Peyer's patch (tissue), 4 donors: ENCODE results near the gene PRM3. TPM values are rescaled to one million over a fixed set of nuclear protein-coding genes. Genes with fewer than 3 reads are reported as not detected.

Source experiments
- DNase-seq, 3 donors: peaks; one replicate each; pipeline ENCODE4 v3.0.0-alpha.2; 2017 to 2019
- H3K27ac ChIP-seq, 4 donors: fragments of 200-600 bp; sonication (generic); one replicate each; pipeline ENCODE4 v1.5.1; 2016 to 2019
- H3K27me3 ChIP-seq, 2 donors: fragments of 200-600 bp; sonication (generic); one replicate each; pipeline ENCODE4 v1.5.1; 2019
- H3K36me3 ChIP-seq, 3 donors: fragments of 200-600 bp; sonication (generic); one replicate each; pipeline ENCODE4 v1.5.1; 2016 to 2019
- H3K4me1 ChIP-seq, 4 donors: fragments of 200-600 bp; sonication (generic); one replicate each; pipeline ENCODE4 v1.5.1; 2016 to 2019
- H3K4me3 ChIP-seq, 4 donors: fragments of 200-600 bp; sonication (generic); 1 replicate in 3 of 4; 2 replicates in 1 of 4; pipeline ENCODE4 v1.5.1; 2016 to 2019; ENCODE audit warnings: mild to moderate bottlenecking in 1 of 4
- H3K9me3 ChIP-seq, 4 donors: fragments of 200-600 bp; sonication (generic); one replicate each; pipeline ENCODE4 v1.5.1; 2016 to 2019; ENCODE audit warnings: mild to moderate bottlenecking in 1 of 4
- CTCF ChIP-seq, 6 experiments: fragments of 450-650 bp in 4 of 6; fragments of 200-600 bp in 2 of 6; sonication (generic) in 1 of 6; IDR thresholded peaks; one replicate each; pipeline ENCODE4 v1.5.1; 2017 to 2019; ENCODE audit warnings: antibody characterized with exemption in 6 of 6, mild to moderate bottlenecking in 3 of 6, moderate library complexity in 1 of 6
- POLR2A ChIP-seq, 2 donors: fragments of 450-650 bp; IDR thresholded peaks; one replicate each; pipeline ENCODE4 v1.5.1; 2017; ENCODE audit warnings: antibody characterized with exemption in 2 of 2, mild to moderate bottlenecking in 2 of 2, moderate library complexity in 2 of 2
- total RNA-seq, 4 donors: library from RNA; depleted of rRNA; stranded (reverse); fragments of >200 nt; gene quantifications; one replicate each; pipeline ENCODE4 v1.1.0, GENCODE V29; 2016

PRM3 gene
- total RNA-seq, 4 donors from 2014 or later: not detected

DNA sequence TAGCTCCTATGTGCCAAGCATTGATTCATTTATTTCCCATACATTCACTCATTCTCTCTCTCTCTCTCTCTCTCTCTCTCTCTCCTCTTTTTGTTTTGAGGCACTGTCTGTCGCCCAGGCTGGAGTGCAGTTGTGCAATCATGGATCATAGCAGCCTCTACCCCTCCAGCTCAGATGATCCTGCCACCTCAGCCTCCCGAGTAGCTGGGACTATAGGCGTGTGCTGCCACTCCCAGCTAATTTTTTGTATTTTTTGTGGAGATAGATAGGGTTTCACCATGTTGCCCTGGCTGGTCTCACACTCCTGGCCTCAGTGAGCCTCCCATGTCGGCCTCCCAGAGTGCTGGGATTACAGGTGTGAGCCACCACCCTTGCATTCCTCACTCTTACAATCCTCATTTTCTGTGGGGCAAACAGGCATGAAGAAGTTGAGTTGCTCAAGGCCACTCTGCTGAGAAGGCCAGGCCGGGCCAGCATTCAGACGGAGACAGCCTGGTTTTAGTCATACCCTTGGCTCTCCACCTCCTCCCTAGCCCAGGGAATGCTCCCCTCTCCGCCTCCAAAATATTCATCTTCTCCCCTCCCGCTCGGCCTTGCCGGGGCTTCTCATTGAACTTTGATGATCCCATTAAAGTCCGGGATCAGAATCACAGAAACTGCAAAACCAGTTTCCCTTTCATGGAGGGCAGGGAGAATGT lies 3.6 kb upstream of the PRM3 start:
- no peaks in the 10 kb centered on the region for H3K9me3 ChIP-seq
- TF ChIP-seq CTCF (IDR thresholded peaks at IDR 0.05): no peak
- TF ChIP-seq POLR2A (IDR thresholded peaks at IDR 0.05): no peak
- H3K4me3 ChIP-seq: no peak overlapping the region
- no peaks in the 10 kb centered on the region for H3K4me1 ChIP-seq
- no peaks in the 10 kb centered on the region for H3K36me3 ChIP-seq
- no peaks in the 10 kb centered on the region for H3K27me3 ChIP-seq
- DNase-seq: no peak
- H3K27ac ChIP-seq: no peak overlapping the region

DNA sequence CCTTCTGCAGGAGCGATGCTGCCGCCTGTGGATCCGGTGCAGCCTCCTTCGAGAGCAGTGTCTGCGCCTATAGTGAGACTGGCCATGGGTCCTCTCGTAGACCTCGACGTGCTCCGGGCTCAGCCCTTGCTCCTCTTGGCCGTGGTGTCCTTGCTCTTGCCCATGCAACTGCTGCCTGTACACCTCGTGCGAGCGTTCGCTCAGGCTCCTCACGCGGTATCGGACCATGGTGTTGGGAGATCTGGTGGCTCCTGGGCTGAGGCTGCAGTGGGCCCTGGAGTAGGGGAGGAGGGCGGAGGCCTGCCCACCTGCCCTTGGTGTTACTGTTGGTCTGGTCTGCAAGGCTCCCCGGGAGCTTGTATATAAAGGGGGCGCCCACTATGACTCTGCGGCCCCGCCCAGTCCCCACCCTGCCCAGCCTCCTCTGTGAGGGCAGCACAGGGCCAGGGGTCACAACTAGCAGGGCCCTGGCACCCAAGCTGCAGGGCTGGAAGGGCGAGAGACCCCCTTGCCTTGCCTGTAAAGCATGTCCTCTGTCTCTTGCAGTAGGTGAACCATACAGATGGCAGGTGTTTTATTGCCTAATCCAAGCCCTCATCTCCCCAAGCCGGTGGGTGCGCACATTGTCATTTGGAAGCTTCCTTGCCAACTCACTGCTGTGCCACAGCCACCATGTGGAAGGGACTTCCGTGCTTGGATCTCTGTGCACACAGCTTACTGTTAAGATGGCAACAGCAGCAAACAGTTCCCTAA lies 2.9 kb upstream of the PRM3 start, which contains the start of gene PRM2:
Gene PRM2 (minus strand): TSS at position 338 of the 753 bp plus-strand sequence. CDS start 110 bp downstream, at position 228.
- no peak within 1 kb of the TSS for H3K4me3 ChIP-seq
- no peaks in the 10 kb centered on the region for H3K9me3 ChIP-seq
- H3K36me3 ChIP-seq: no peaks in the 10 kb centered on the region
- H3K4me1 ChIP-seq: no peaks in the 10 kb centered on the region
- H3K27ac ChIP-seq: no peak within 1 kb of the TSS
- TF ChIP-seq CTCF (IDR thresholded peaks at IDR 0.05) (no peak), POLR2A (IDR thresholded peaks at IDR 0.05) (no peak)
- H3K27me3 ChIP-seq: no peaks in the 10 kb centered on the region
- no peak for DNase-seq

DNA sequence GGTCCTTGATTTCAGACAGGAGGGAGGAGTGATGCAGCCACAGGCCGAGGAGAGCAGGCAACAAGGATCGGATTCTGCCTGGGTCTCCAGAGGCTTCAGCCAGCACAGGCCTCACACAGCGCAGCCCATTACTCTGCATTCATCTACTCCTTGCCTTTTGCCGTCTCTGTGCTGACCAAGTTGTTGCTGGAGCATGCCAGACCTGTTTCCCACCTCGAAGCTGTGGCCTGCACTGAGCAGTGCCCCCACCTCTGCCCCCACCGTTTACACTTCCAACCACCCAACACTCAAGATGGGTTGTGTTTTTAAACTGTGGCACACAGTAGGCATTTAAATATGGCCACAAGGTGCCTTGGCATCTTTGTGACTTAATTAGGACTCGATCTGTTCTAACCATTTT lies 1.5 kb upstream of the PRM3 start:
- Histone ChIP-seq H3K27ac (no peak overlapping the region), H3K27me3 (no peaks in the 10 kb centered on the region), H3K4me1 (no peaks in the 10 kb centered on the region), H3K36me3 (no peaks in the 10 kb centered on the region), H3K4me3 (no peak overlapping the region), H3K9me3 (no peaks in the 10 kb centered on the region)
- TF ChIP-seq POLR2A (IDR thresholded peaks at IDR 0.05) (no peak), CTCF (IDR thresholded peaks at IDR 0.05) (no peak)
- no peak for DNase-seq

- Histone ChIP-seq H3K27me3 (no peaks in the 10 kb centered on the region), H3K4me3 (no peak overlapping the region), H3K36me3 (no peaks in the 10 kb centered on the region), H3K4me1 (no peaks in the 10 kb centered on the region), H3K9me3 (no peaks in the 10 kb centered on the region), H3K27ac (no peak overlapping the region)
- no peak for DNase-seq
- TF ChIP-seq CTCF (IDR thresholded peaks at IDR 0.05): no peak
- TF ChIP-seq POLR2A (IDR thresholded peaks at IDR 0.05): no peak
Measured at GRCh38 chr16:11273721-11274324, 394 bp upstream of the PRM3 start.

DNA sequence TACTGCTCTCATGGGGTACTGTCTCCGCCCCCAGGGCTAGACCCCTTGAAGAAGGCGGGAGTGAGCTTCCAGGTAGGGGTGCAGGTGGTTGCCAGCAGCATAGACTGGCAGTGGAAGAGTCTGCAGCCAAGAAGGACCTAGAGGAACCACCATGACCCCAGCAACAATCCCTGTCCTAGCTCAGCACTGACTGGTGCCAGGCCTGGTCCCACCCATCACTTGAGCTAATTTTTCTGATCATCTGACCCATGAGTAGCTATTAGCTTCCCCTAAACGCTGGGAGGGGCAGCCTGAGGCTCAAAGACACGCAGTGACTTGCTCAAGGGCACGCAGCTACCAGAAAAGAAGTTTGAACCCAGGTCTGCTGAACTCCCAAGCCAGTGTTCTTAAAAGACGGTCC lies 945 bp downstream of the PRM3 start:
- no peak for DNase-seq
- H3K36me3 ChIP-seq: no peaks in the 10 kb centered on the region
- no peak overlapping the region for H3K4me3 ChIP-seq
- H3K9me3 ChIP-seq: no peaks in the 10 kb centered on the region
- no peaks in the 10 kb centered on the region for H3K4me1 ChIP-seq
- TF ChIP-seq CTCF (IDR thresholded peaks at IDR 0.05) (no peak), POLR2A (IDR thresholded peaks at IDR 0.05) (no peak)
- no peaks in the 10 kb centered on the region for H3K27me3 ChIP-seq
- H3K27ac ChIP-seq: no peak overlapping the region
